ENCODE results near the gene GRB10.
A peak's percentile ranks its signal among the peaks of the same experiment; 100 is the strongest.
"Not testable (repeated sequence)": the region's sequence is repeated elsewhere in the genome, so short reads cannot be mapped to it uniquely, and the experiment has no call there.

The GRB10 gene

DNA sequence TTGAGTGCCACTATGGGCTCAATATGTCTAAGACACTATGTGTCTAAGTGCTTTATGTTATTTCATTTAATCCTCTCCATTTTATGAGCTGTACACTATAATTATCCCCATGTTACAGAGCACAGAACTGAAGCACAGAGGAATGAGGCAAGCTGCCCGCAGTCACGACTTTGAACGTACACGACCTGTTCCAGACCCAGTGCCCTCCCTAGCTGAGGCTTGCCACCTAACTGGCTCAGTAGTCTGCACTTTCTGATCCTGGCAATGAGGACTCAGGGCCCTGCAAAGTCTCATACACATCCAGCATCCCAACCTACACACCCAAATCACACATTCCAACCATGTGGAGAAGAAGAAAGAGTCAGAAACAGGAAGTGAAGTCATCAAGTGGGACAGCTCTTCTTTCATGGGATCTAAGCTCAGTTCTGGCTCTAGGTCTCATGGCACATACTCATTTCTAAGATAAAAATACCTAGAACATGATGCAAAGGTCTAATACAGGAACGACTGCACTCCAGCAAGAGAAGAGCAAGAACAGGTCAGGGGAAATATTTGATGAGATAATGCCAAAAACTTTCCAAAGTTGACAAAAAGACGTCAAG is 175.1 kb downstream of the GRB10 start:
- DNase-seq (ENCODE audit: low read depth): peak; percentile 20

DNA sequence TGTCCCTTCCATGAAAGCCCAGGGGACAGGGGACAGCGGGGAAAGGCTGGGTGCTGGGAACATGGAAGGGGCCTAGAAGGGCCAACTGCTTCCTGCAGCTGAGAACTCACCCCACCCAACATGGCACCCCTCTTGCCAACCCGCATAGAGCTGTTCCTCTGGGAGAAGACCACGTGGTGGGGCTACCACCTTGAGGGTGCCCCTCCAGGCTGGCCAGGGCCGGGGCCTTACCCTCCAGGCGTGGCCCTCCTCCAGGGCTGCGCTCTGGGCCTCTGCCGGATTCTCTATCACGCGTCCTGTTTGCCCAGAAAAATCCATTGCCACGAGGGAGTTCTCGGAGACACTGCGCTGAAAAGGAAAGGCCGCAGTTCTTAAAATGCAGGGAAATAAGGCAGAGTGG is 177.6 kb downstream of the GRB10 start:
- no peak for DNase-seq (ENCODE audit: low read depth)

DNA sequence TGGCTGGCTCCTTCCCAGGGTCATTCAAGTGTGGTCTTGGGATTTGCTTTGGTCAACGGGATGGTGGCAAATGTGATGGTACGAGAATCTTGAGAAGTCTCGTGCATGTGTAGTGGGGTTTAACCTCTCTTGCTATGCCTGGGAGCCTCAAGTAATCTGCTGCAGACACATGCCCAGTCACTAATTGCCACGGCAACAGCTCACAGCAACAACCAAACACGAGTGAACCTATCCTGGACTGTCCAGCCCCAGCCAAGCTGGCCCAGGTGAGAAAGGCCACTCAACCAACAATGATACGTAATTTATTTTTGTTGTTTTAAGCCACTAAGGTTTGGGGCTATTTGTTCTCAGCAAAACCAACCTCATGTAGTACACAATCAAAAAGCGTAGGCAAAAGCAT is 179.4 kb downstream of the GRB10 start:
- no peak for DNase-seq (ENCODE audit: low read depth)

DNA sequence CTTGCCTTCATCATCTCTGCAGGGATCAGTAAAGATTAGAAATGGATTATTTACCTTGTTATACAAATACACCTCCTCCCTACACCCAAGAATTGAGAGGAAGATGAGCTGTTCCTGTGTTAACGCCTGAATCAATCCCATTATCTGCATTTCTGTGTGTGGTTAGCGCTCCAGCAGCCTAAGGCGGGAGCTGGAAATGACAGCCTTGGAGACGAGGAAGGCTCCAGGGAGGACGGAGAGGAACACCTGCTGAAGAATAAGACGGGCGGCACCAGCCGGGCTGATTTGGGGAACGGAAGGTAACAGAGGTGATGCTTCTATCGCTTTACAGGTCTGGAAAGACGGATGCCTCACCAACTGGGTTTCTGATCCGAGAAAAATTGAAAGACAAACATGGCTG is 183.3 kb downstream of the GRB10 start:
- DNase-seq (ENCODE audit: low read depth): no peak

DNA sequence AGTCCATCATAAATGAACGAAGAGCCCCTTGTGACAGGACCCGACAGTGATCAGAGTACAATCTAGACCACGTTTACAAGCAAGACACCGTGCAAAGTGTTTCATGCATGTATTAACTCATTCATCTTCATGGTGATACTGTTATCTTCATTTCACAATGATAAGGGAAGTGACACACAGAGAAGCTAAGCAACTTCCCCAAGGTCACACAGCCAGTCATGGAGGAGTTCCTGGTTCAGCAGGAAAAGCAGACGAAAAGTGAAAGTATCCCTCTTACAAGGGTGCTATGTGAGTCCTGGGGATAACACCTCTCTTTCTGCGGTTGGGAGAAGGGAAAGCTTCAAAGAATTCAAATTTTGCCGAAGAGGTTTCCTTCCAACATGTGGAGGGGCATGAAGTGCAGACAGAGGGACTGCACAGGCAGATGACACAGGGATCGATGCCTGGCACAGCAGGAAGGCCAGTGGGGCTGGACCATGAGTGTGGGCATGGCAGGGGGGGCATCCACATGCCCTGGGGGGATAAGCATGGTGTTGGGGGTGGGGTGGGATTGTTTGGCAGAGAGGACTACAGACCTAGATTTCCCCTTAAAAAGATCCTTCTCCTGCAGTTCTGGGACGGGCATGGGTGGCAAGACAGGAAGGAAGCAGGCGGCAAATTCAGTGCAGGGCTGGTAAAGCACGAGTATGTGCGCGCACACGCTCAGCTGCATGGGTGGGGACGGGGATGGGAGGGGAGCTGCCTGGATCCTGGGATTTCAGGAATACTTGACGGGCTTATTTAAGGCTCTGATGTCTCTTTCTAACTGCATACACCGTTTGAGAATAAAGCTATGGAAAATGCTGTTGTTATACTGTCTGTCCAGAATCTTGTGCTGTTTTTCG is 184.0 kb downstream of the GRB10 start:
- no peak for DNase-seq (ENCODE audit: low read depth)

DNA sequence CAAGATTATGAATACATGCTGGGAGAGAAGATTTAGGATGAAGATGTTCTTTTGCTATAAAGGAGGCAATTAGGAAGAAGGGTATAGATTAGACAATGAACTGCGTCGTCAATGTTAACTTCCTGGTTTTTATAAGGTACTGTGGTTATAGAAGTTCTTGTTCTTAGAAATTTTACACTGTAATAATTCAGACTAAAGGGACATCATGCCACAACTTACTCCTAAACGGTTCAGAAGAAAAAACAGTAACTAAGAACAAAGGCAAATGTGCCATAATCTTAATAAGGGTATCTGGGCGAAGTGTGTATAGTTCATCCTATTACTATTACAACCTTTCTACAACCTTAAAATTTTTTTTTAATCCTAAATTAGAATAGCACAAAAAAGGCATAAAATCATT is 186.2 kb downstream of the GRB10 start:
- no peak for DNase-seq (ENCODE audit: low read depth)

DNA sequence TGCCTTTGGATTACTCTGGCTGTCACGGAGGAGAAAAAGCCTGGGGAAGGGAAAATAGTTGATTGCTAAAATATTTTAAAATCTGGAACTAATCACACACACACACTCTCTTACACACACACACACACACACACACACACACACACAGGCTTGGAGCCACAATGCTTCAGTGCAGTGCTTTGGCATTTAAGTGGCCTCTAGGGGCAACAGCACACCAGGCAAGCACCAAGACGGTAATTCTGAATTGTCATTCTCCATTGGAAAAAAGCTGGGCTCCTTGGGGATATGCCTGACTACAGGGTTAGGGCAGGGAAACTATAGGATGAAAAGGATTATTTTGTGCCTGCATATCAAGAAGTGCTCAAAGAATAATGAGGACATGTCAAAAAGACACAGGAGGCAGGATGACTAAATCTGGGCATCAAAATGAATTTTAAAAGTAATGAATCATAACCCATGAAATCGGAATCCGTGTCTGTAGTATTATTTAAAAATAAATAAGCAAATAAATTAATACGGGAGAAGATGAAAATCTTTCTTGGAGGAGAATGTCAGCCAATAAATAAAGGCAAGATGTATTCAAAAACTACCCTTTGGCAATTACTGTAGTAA is 187.1 kb downstream of the GRB10 start:
- peak; percentile 71 for DNase-seq (ENCODE audit: low read depth)

DNA sequence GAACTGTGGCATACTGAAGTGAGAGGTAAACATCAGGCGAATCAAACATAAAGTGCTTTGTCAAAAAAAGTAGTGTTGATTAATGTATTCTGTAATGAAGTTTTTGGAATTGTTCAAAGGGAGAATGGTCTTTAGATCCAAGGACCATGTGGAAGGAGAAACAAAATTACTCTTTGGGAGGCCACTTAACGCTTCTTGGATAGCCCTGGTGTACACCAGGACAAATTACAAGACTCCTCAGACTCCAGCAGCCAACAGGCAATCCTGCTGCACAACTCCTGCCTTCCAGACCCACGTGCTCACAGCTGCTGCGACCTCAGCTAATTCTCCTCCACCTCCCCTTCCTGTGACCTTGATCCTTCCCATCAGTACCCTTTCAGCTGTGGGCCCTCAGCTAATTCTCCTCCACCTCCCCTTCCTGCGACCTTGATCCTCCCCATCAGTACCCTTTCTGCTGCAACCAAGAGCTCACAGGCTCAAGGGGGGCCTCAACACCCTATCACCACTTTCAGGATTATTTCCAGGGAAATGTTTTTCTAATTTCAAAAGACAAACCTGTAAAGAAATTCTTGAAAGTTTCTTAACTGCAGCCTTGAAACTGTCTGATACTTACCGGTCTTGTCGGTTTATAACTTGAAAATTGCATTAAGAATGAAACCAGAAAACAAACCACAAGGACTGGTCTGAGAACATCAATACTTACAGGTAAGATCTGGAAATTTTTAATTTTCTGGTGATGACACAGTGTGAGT is 187.8 kb downstream of the GRB10 start:
- no peak for DNase-seq (ENCODE audit: low read depth)

DNA sequence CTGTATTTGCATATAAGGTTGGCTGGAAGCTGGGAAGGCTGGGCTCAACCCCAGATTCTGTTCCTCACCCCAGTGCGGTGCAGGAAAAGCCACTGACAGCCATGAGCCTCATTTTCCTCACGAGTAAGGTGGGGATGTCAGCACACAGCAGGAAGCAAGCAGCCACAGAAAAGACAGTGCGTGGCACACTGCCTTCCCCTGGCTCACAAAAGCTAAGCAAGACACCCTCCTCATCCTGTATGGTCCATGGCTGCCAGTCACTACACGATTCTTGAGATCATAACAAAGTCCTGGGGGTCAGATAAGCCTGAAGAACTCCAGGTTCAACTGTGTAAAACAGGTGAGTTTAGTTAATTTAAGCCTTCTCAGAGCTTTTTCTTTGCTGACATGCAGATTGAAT is 188.6 kb downstream of the GRB10 start:
- no peak for DNase-seq (ENCODE audit: low read depth)

DNA sequence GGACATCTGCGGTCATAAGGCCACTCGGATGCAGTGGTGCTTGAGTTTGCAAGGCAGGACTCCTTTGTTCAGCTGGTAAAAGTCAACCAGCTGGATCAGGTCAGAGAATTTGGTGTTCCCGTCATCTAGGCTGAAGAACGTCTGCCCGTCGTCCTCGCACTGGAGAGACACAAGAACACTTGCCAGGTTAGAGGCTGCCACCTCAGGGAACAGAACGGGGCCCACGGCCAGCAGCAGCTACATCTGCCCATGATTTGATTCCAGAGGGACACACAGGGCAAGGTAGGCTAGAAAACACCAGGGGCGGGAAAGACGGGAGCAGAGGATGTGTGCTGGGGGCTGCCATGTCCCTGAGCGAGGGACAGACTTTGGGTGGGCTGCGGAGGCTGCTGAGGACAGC is 189.8 kb downstream of the GRB10 start:
- no peak for DNase-seq (ENCODE audit: low read depth)

DNA sequence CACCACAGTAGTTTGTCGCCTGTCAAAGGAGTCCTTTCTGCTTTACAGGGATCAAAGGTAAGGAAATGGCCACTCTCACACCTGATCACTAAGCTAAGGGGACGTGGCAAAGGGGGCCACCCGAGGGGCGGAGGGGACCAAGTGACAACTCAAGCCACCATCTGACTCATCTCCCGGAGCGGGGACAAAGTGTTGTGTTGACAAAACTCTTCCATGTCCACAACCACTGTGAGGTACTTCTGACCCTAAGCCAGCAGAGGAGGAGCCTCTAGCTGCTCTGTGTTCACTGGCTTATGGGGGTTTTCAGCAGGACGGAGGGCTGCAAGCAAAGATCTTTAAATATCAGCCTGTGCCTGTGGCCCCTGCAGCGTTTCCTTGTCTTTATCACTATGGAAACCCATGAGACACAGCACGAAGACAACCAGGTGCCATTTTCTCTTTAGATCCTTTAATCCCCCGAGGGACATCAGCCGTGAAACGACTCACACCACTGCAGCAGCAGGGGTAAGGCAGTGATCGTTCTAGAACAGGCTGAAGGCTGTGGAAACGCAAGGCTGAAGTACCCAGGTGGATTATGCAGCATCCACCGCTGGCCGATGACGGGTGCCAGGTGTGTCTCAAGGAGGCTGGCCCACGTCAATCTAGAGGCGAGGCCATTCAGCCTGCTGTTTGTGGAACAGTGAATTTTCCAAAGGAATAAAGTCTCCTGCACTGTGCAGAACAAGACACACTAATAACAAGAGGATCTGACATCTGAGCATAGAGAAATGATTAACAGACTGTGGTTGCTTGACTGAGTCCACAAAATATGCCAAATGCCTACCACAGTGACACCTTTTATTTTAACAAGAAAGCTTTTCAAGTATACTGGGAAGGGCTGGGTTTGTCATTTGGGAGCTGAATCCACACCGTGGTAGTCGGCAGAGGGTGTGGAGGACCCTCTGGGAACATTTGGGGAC is 190.9 kb downstream of the GRB10 start:
- DNase-seq (ENCODE audit: low read depth): no peak

DNA sequence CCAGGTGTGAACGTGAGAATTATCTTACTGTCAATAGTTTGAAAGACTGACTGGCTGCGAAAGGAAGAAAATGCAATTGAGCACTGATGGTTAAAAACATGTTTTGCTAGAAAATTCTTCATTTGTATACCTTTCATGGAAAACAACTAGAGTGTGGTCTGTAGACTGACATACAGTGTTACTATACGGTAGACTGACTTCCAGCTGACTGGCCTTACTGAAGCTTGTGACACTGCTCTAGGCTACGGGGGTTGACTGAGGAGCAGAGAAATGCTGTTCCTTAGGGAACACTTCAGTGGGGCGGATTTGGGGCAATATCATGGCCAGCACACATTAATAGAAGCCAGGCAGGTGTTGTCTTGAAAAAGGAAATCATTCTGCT is 191.6 kb downstream of the GRB10 start:
- DNase-seq (ENCODE audit: low read depth): no peak

DNA sequence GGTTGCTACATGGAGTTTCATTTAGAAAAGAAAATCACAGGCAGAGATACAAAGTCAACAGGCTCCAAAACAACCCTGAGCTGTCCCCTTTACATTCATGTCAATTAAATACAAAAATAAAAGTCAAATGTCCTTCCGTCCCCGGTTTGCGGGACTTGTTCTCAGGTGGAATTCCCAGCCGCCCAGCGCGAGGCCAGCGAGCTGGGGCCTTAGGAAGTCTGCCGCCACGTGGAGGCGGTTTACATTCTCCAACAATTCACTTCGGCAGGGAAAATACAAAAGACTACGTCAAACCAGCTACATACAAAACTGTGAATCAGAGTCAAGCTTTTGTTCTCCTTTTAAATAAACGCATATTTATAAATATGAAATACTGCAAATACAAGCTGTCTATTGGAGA is 192.2 kb downstream of the GRB10 start:
- DNase-seq (ENCODE audit: low read depth): no peak

DNA sequence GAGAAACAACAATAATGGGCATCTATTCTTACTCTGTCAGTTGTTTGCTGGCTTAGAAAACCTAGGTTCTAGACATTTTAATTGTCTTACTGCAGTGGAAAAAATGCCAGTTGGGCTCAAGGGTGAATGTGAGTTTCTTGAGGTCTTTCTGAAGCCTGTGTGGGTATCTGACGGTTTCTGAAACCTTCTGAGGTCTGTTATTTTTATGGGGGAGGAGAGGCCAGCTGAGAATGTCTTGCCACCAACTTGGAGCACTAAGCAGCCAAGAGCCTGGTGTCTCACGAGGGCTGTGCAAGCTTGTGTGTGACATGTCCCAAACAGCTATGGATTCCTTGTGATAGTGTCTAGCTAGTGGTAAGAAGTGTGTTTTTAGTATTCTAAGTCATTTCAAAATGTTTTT is 193.3 kb downstream of the GRB10 start:
- DNase-seq (ENCODE audit: low read depth): no peak

DNA sequence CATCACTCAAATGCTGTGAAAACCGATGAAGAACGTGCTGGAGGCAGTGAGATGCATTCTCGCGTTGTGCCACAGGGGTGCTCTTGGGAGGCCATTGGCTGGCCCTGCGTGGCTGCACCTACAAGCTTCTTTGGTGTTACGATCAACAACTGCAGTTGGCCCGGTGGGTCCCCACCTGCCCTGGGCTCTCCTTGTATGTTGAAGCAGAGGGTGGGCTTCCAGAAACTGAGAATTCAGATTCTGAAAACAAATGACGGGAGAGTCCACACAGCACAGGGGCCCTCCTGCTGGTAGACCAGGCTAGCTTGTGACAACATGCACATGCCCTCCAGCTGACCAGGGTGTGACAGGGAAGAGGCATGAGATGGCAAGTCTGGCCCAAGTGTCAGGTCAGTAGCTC is 193.8 kb downstream of the GRB10 start:
- no peak for DNase-seq (ENCODE audit: low read depth)

DNA sequence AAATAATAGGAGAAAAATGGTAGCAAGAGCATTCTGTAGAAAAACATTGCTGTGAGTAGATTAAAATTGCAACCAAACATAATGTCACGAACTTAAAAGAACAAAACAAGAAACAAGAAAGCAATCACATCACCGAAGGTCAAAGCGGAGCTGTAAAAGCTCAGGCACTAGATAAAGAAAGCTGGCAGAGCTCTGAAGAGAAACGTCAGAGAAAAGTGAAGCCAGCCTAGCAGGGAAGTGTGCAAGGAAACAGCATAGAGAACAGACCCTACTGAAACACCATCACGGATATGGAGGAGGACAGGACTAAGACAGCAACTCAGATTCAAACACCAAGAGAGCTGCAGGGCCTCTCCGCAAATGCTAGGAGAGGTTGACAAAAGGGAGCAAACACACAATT is 195.0 kb downstream of the GRB10 start:
- no peak for DNase-seq (ENCODE audit: low read depth)

DNA sequence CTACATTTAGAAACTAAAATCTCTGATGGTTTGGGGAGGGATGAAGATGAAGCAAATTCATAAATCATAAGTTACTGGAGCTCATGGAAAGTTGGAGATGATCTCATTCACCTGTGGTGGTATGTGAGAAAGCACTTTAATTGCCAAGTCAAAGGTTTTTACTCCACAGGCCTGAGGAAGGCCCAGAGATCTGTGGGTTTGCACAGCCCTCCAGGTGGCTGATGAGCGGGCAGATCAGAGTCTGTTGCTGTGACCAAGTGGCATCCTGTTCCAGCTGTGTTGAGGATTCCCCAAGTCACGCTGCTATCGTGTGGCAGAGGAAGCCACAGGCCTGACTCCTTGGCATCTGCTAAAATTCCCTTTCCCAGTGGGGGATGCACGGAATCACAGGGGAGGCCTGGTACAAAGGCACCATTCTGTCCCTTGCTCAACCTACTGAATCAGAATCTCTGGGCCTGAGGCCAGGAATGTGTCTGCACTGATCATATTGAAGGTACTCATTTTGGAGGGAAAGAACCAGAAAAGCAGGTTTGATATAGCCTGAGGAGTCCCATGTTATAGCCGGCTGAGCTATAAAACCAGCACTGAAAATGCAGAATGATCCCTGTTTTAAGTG is 197.8 kb downstream of the GRB10 start:
- DNase-seq (ENCODE audit: low read depth): no peak

DNA sequence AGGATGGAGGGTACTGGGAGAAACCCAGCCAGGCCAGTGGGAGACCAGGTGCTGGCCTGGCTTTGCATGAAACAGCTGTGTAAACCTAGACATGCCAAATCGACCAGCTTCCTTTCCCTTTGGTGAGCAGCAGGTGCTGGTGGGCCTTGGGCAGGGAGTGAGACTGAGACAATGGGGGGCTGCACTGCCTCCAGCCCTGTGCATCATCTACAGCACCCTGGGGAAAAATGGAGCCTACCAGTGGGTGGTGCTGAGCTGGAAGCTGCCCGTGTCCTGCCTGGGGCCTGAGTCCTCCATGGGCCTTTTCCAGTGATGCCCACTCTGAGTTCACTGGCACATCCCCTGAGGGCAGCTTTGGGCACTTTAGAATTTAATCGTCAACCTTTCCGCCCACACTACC is 198.3 kb downstream of the GRB10 start:
- DNase-seq (ENCODE audit: low read depth): no peak

DNA sequence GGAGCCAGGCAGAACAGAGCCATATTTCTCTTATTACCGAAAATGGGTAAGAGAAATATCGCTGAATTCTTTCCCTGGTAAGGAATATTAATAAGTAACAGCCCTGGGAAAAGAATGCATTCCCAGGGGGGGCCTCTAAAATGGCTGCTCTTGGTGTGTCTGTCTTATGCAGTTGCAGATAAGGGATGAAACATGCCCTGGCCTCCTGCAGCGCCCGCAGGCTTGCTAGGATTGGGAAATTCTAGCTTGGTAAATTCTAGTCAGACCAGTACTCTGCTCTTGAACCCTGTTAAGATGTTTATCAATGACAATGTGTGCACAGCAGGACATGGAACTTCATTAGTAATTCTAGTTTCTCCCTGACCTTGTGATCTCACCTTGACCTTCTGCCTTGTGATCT is 199.4 kb downstream of the GRB10 start:
- not testable (repeated sequence) for DNase-seq (ENCODE audit: low read depth)

DNA sequence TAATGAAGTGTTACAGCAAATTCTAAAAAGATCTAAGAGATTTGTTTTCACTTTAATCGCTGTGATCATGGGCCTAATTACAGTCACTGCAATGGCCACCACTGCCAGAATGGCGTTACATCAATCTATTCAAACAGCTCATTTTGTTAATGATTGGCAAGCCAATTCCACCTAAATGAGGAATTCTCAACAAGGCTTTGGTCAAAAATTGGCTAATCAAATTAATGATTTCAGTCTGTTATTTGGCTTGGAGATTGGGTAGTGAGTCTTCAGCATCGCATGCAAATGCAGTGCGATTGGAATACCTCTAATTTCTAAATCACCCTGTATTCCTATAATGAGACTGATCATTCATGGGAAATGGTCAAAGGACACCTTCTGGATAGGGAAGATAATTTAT is 200.4 kb downstream of the GRB10 start:
- not testable (repeated sequence) for DNase-seq (ENCODE audit: low read depth)

DNA sequence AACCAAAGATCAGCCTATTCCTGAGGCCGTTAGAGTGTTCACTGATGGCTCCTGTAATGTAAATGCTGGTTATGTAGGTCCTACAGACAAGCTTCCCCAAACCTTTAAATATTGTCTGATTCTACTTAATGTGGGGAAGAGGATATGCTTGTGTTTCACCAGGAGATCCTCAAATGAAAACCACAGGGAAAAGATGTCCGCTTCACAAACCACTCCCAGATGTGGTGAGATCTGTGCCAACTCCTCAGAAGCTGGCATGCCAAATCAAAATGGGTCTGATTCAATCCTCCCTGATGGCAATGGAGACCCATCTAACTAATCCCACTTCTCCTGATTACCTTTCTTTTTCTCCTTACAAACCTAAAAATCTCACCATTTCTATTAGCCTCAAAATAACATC is 202.0 kb downstream of the GRB10 start:
- DNase-seq (ENCODE audit: low read depth): not testable (repeated sequence)

Data from iris pigment epithelial cell (primary cell).